BJ (cell line): ENCODE measurements around the gene ROR2. TPM values are rescaled to one million over a fixed set of nuclear protein-coding genes. Genes with fewer than 3 reads are reported as not detected.

ENCODE experiments used
- CTCF ChIA-PET: fragments of 350-600 bp; formaldehyde crosslinking; extraction: SDS; loops from one replicate; lab custom pipeline; 2021; ENCODE audit warnings: antibody characterized with exemption, inconsistent platforms; lab: Yijun Ruan, JAX
- POLR2A ChIA-PET: fragments of 300-600 bp; sonication (Branson Sonifier 250); formaldehyde crosslinking; extraction: SDS; loops from one replicate; lab custom pipeline; 2021; ENCODE audit warnings: antibody characterized with exemption; lab: Charles Lee
- DNase-seq: peaks from one replicate; pipeline ENCODE4 v3.0.0-alpha.2; 2011; ENCODE audit warnings: low read depth
- H3K27me3 ChIP-seq: 2 replicates; pipeline ENCODE4 v1.6.0; 2011; ENCODE audit warnings: low read length; ENCODE audit not compliant: control insufficient read depth, insufficient read depth
- H3K36me3 ChIP-seq: 2 replicates; pipeline ENCODE4 v1.5.1; 2011; ENCODE audit warnings: low read length; ENCODE audit not compliant: control insufficient read depth, insufficient read depth
- H3K4me3 ChIP-seq: 2 replicates; pipeline ENCODE4 v1.5.1; 2011; ENCODE audit warnings: low read depth, mild to moderate bottlenecking, control low read depth, low read length
- polyA plus RNA-seq: library from polyadenylated mRNA; depleted of rRNA; stranded (reverse); fragments of >200 nt; gene quantifications from 2 replicates; pipeline ENCODE4 v1.2.3, GENCODE V29; 2011
- TF ChIP-seq, protein P1 (sequence below): IDR thresholded peaks from 2 replicates; pipeline ENCODE4 v1.5.1; 2011; ENCODE audit warnings: low read depth, mild to moderate bottlenecking, control low read depth, inconsistent platforms, low read length, moderate library complexity; ENCODE audit not compliant: insufficient read depth

Gene ROR2
- polyA plus RNA-seq, 1 experiment: 1.1 TPM

GRCh38 chr9:91768507-91768906 is 181.5 kb downstream of the ROR2 start:
- Histone ChIP-seq H3K36me3 (no peaks in the 10 kb centered on the region), H3K4me3 (no peak overlapping the region), H3K27me3 (peaks cover 3% of the 10 kb centered on the region)
- no peak for DNase-seq
- TF ChIP-seq, protein P1, sequence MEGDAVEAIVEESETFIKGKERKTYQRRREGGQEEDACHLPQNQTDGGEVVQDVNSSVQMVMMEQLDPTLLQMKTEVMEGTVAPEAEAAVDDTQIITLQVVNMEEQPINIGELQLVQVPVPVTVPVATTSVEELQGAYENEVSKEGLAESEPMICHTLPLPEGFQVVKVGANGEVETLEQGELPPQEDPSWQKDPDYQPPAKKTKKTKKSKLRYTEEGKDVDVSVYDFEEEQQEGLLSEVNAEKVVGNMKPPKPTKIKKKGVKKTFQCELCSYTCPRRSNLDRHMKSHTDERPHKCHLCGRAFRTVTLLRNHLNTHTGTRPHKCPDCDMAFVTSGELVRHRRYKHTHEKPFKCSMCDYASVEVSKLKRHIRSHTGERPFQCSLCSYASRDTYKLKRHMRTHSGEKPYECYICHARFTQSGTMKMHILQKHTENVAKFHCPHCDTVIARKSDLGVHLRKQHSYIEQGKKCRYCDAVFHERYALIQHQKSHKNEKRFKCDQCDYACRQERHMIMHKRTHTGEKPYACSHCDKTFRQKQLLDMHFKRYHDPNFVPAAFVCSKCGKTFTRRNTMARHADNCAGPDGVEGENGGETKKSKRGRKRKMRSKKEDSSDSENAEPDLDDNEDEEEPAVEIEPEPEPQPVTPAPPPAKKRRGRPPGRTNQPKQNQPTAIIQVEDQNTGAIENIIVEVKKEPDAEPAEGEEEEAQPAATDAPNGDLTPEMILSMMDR: no peak
- ChIA-PET CTCF (interaction anchor here (0.6 to 2.1 kb wide), 3 partner anchors 10 to 34 kb away, joined by 3 to 13 read pairs (median 7); no protein-coding TSS in a partner anchor), POLR2A (no interaction called here)

DNA sequence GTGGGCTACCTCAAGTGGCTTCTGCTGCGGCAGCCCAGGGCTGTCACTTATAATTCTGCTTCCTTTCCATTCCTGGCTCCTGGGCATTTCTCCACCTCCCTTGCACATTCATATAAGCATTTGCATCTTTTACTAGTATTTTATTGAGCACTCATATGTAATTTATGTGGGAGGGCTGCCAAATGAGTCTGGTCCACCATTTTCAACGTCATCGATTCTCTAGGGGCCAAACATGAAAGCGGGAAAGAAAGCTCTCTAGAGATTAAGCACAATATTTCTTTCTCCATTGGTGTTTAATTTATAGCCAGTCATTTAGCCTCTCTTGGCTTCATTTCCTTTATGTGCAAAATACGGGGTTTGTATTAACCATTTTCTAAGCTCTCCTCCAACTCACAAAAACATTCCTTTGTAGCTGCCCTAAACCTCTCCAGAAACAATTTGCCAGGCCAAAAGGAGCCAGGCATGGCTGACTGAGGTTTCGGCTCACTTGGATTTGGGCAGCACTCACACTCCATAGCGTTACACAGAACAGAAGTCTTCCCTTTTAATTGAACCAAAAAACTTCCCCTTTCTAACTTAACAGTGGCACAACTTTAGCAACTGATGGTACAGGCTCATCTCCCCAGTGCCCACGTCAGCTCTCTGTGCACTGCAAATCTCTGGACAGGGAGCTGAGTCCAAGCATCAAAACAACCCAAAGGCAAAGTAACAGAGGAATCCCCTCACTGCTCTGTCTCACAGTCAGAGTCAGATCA is 183.5 kb downstream of the ROR2 start:
- TF ChIP-seq, protein P1: no peak
- no peaks in the 10 kb centered on the region for H3K36me3 ChIP-seq
- CTCF ChIA-PET: interaction anchor here (1.1 to 2.1 kb wide), 4 partner anchors 8 to 33 kb away, joined by 3 to 7 read pairs (median 3); no protein-coding TSS in a partner anchor
- H3K27me3 ChIP-seq: peaks cover 3% of the 10 kb centered on the region
- H3K4me3 ChIP-seq: no peak overlapping the region
- POLR2A ChIA-PET: no interaction called here
- no peak for DNase-seq

DNA sequence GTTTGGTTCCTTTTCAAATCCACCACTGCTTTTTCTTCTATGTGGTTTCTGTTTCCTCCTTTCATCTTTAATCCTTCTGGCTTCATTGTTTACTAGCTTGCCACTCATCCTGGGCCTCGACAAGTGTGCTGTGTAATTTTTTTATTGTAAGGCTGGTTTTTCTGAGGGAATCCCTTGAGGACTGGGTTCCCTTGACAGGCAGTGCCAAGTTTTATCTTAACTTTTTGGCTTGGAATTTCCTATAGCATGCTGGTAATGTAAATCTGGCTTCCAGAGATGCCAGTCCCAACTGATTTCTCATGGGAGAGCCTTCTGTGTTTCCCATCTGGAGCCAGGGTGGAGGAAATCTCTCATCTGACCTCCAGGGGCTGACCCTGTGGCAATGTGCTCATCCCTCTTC is 184.7 kb downstream of the ROR2 start:
- CTCF ChIA-PET: interaction anchor here (1.1 to 1.7 kb wide), 3 partner anchors 9 to 184 kb away, joined by 3 read pairs; no protein-coding TSS in a partner anchor
- peaks cover 3% of the 10 kb centered on the region for H3K27me3 ChIP-seq
- POLR2A ChIA-PET: no interaction called here
- DNase-seq: no peak
- H3K36me3 ChIP-seq: no peaks in the 10 kb centered on the region
- no peak overlapping the region for H3K4me3 ChIP-seq
- TF ChIP-seq, protein P1: no peak

DNA sequence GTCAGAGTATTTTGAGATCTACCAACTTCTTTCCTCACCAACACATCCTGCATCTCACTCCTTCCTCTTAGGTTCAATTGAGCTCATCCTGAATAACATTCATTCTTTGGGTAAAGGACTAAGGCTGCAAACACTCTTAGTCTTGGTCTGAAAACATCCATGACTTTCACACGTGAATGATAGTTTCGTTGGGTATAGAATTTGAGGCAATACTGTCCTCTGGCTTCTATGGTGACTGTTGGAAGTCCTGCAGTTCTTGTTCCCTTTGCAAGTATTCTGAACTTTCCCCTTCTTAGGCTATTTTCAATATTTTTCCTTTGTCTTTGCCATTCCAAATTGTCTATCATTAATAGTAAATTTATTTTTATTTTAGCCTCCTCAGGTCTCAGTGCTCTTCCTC is 185.4 kb downstream of the ROR2 start:
- ChIA-PET POLR2A (no interaction called here), CTCF (interaction anchor here (0.7 to 1.5 kb wide), 3 partner anchors 12 to 190 kb away, joined by 3 to 6 read pairs (median 4); no protein-coding TSS in a partner anchor)
- H3K36me3 ChIP-seq: no peaks in the 10 kb centered on the region
- TF ChIP-seq, protein P1: no peak
- H3K4me3 ChIP-seq: no peak overlapping the region
- no peak for DNase-seq
- H3K27me3 ChIP-seq: peaks cover 3% of the 10 kb centered on the region

- TF ChIP-seq, protein P1: no peak
- Histone ChIP-seq H3K36me3 (no peaks in the 10 kb centered on the region), H3K4me3 (no peak overlapping the region), H3K27me3 (no peaks in the 10 kb centered on the region; the same call in 1 of the 2 replicates)
- CTCF ChIA-PET: interaction anchor here (0.7 to 6.1 kb wide), 4 partner anchors 13 to 192 kb away, joined by 3 to 77 read pairs (median 28); partner anchors contain the start of gene ROR2
- POLR2A ChIA-PET: no interaction called here
- no peak for DNase-seq
Measured at GRCh38 chr9:91761362-91761761, 188.7 kb downstream of the ROR2 start.
